Umbilical cord (tissue), 2 donors: ENCODE results near the gene BAIAP2. TPM values are rescaled to one million over a fixed set of nuclear protein-coding genes. Genes with fewer than 3 reads are reported as not detected.
A peak's percentile ranks its signal among the peaks of the same experiment; 100 is the strongest.

Source experiments
- DNase-seq: peaks from one replicate; pipeline ENCODE4 v3.0.0-alpha.2; 2015; ENCODE audit warnings: low spot score
- total RNA-seq: library from RNA; depleted of rRNA; stranded (reverse); fragments of >200 nt; gene quantifications from one replicate; pipeline ENCODE4 v1.2.3, GENCODE V29; 2014; ENCODE audit warnings: low replicate concordance; ENCODE audit not compliant: insufficient read depth

BAIAP2 gene
- total RNA-seq, 1 donor from 2014 or later: 8.4 TPM

GRCh38 chr17:81085420-81085911, 50.5 kb downstream of the BAIAP2 start:
- DNase-seq: no peak

DNA sequence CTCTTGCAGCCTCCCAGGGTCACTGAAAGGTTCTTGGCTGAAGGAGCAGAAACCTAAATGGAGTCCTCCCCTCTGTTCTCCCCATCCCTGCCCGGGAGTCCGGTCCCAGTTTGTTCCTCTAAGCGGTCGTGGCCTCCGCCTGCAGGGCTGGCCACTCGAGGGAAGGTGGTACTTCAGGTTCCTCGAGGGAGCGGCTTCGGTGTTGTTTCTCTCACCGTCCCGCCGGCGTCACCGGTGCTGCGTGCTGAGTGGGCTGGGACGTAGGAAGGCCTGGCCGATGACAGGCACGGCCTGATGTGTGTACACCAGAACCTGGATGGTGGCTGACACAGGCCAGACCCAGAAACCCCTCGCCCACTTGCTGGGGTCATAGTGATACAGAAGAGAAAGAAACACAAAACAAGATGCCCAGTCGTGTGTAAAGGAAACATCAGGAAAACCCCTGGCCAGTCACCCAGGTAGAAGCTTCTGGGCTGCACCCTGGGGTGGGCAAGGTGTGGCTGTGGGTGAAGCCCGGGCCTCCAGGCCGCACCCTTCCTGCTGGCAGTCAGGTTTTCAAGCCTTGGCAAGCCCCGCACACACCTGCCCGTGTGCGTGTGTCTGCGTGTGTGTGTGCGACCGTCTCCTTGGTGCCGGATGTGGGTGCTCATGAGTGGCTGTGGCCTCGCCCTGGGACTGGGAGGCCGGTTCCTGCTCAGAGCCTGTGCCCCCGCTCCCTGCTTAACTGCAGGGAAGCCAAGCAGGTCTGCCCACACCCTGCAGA, 52.0 kb downstream of the BAIAP2 start:
- DNase-seq: no peak

DNA sequence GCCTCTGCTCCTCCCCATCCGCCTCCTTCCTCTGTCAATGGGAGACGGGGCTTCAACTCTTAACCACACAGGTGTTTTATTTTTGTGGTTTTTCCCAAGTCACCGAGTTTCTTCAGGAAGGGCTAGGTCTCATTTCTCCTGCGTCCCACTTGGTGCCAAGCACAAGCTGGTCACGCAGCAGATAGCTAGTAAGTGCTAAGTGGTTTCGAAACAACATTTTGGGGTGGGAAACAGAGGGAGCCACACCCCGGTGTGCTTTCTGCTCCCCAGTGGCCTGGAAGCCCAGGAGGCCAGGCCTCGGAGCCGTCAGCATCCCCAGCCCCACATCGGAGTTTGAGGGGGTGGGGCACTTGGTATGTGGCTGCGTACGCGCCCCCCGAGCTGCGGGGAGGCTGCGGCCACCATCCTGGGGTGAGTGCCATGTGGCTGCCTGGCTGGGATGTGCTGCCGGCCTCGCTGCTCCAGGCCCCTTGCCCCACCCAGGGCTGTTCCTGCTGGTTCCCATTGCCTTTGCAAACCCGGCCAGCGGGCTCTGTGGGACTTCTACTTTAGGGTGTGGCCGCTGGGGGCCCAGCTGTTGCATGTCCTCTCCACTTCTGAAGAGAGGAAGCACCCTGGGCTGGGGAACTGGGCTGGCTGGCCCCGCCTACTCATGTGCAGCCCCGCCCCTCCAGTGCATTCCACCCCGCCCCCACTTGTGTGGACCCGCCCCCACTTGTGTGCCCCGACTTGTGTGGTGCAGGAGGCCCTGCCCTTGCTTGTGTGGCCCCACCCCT, 55.6 kb downstream of the BAIAP2 start:
- DNase-seq: peak; percentile 26

GRCh38 chr17:81091154-81091553, 56.2 kb downstream of the BAIAP2 start:
- no peak for DNase-seq

GRCh38 chr17:81091774-81092517, 57.0 kb downstream of the BAIAP2 start:
- no peak for DNase-seq

DNA sequence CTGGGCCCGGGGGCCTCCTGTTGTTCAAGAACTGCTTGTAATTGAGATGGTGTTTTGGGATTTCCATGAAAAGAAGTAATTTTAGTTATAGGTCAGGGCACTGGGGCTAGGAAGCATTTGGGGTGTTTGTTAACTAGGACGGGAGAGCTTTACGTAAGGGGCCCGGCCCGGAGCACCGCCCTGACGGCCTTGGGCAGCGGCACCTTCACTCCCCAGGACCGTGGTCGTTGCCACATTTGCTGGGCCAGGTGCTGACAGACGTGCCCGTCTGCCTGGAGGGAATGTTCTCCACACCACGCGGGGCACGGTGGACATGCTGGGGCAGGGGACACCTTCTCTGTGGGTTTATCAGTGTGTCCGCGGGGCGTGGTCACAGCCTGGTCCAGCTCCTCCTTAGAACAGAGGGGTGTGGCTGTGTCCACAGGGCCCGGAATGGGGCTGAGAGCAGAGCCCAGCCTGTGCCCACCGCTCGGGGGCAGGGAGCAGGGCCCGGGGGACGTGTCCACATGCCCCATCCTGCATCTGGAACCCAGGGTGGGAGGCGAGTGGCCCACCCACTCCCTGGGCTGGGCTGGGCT, 57.7 kb downstream of the BAIAP2 start:
- no peak for DNase-seq

GRCh38 chr17:81093619-81094508, 58.9 kb downstream of the BAIAP2 start:
- no peak for DNase-seq

DNA sequence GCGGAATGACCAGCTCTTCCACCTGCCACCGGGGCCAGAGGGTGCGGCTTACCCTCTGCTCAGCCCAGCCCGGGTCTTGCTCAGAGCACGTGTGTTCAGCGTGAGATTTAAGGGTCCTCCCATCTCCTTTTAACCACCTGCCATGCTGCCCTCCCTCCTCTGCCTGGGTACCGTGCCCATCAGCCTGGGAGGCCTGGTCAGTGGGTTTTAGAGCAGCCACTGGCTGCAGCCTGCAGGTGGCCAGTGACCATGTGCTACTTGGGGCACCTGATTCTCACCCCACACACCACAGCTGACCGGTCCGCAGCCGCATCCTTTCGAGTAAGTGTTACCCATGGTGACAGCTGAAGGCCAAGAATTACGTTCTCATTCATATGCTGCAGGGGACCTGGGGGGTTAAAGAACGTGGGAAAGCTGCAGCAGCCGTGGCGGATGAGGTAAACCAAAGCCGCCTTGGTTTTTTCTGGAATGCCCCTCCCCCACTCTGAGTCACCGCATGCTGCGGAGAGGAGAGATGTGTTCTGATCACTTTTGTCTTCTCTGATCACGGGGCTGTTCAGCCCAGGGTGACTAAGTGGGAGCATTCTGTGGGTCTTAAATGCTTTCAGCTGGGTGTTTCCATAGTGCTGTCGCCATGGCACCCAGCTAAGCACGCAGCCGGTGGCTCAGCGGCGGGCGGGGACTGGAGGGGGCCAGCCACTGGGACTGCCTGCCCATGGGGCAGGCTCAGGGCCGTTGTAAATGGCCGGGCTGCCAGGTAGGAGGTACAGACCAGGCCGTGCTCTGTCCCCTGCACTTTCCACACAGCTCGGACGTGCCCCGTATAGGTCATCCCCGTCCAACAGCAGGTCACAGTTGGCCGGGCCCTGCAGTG, 59.8 kb downstream of the BAIAP2 start:
- DNase-seq: peak; percentile 95

DNA sequence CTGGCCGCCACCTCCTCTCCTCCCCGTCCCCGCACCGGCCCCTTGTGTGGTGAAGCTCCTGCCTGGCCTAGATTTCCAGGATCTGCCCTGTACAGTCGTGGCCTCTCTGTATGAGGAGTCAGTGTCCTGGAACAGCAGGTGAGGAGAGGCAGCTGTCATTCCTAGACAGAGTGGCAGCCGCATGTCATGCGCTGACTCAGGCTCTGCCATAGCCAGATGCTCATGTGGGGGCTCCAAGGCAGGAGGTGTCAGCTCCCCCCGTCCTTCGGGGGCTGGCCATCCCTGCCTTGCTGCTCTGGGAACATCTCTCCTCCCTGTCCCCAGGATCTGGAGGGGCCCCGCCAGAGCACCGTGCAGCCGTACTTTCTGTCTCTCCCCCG, 60.4 kb downstream of the BAIAP2 start:
- no peak for DNase-seq

GRCh38 chr17:81096741-81097133, 61.8 kb downstream of the BAIAP2 start:
- DNase-seq: peak; percentile 19

DNA sequence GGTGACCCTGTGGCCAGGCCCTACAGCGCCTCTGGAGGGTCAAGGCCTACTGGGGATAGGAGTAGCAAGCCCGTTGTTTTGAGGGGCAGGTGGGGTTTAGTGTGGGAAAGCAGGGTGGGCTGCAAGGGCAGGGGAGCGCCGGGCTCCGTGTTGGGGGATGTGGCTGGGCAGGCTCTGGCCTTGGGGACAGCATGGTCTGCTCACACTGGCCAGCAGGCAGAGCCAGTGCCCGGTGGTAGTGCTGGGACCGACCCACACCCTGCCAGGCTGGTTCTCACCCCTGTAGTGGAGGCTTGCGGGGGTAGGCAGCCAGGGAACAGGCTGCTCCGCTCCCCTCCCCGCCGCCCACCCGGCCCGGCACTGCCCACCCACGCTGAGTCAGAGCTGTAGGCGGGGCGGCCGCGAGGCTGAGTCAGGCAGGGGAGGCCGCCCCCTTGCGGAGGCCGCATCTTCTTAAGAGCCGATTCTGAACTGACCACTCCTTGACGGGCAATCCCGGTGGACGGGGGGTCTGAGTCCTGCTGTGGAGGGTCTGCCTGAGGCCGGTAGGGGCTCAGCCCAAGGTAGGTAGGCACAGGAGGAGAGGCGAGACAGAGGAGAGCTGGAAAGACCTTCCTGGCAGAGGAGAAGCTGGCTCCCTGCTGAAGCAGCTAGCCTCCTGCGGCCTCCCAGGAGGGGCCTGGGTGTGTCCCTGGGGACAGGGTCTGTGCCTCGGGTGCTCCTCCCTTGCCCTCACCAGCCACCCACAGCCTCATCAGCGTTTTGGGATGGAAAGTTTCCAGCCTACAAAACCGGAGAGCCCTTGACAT, 62.4 kb downstream of the BAIAP2 start:
- DNase-seq: peak; percentile 84

DNA sequence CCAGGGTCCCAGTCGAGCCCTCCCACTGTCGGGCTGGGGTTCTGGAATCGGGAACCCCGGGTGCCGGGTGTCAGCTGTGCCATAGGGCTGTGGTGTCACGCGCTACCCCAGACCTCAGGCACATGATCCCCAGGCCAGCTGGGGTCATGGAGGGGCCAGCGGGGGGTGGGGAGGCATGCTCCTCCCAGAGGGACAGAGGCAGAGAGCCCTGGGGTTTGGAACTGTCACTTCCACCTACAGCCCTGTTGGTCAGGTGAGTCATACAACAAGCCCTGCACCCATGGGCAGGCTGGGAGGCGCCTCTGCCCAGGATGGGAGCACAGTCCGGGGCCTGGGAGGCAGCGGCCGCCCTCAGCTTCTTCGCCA, 63.0 kb downstream of the BAIAP2 start:
- DNase-seq: peak; percentile 17

DNA sequence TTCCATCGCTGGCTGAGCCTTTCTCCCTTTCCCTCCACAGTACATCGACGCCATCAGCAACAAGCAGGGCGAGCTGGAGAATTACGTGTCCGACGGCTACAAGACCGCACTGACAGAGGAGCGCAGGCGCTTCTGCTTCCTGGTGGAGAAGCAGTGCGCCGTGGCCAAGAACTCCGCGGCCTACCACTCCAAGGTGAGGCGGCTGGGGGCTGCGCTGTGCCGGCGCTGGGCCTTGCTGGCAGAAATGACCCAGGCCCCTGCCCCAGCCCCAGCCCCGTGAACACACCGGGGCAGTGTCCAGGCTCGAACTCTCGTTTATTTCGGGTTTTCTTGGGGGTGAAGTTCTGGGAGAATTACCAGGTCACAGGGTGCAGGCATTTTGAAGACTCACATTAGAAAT, 64.9 kb downstream of the BAIAP2 start:
- DNase-seq: no peak

DNA sequence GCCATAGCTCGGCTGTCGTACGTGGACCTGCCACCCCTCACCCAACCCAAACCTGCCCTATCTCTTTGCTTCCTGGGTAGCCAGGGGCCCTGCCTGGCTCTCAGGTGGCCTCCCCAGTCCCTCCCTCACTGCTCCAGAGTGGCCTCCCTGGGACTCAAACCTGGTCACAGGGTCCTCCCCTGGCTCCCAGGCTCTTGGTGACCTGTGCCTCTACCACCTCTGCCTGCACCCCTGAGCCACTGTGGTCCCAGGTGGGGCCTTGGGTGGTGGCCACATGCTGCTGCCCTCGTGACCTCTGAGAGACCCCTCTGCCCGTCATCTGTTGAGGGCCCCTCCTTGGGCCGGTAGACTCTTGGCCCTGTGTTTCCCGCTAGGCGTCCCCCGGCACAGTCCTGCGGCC, 65.7 kb downstream of the BAIAP2 start:
- no peak for DNase-seq

- DNase-seq: peak; percentile 70
These were observed 66.8 kb downstream of the BAIAP2 start for GRCh38 chr17:81101614-81102306.

DNA sequence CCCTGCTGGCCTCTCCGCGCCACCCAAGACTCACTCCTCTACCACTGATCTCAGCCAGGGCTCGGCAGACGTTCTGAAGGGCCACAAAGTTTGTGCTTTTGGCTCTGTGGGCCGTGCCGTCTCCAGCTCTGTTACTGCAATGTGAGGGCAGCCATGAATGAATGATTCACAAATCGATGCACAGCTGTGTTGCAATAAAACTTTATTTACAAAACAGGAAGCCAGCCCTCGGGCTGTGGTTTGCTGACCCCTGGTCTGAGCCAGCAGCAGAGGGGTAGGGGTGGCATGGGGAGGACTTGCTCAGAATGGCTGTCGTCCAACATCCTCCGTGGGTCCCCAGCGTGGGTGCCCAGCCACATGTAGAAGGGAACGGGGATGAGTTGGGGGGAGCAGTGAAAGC, 67.4 kb downstream of the BAIAP2 start:
- no peak for DNase-seq

DNA sequence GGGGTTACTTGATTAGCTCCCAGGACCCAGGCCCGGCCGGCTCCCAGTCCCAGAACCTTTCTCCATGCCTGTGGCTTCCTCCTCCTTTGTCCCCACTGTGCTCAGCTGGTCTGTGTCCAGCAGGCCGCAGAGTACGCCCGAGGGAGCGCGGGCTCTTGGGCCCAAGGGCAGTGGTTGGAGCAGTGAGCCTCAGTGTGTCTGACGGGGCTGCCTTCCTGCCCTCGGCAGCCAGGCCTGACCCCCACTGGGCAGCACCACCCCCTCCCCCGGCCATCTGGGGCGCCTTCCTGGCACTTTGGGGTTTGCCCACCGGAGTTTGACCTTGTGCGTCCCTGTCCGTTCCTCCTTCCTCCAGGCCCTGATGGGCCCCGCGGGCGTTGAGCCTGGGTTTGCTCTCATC, 67.9 kb downstream of the BAIAP2 start:
- no peak for DNase-seq

- no peak for DNase-seq
These were observed 68.4 kb downstream of the BAIAP2 start for GRCh38 chr17:81103379-81103778.
